Stimulated activated CD4-positive, alpha-beta T cell treated with anti-CD3 and anti-CD28 coated beads, Interleukin-15, amount 100 ng/mL, for 48 hours (primary cell): Measurements from ENCODE around the gene CIZ1.
A peak's percentile ranks its signal among the peaks of the same experiment; 100 is the strongest.
"Not testable (repeated sequence)": the region's sequence is repeated elsewhere in the genome, so short reads cannot be mapped to it uniquely, and the experiment has no call there.

ENCODE experiments used
- DNase-seq, 2 donors: peaks; one replicate each; pipeline ENCODE4 v3.0.0-alpha.2; 2020; ENCODE audit warnings: low read depth in 2 of 2

The CIZ1 gene

GRCh38 chr9:128145536-128145935, 45.8 kb downstream of the CIZ1 start:
- no peak for DNase-seq

GRCh38 chr9:128144239-128145181, 46.9 kb downstream of the CIZ1 start:
- DNase-seq = no peak

GRCh38 chr9:128143525-128144238, 47.7 kb downstream of the CIZ1 start:
- DNase-seq = no peak

- DNase-seq = no peak
These were observed 48.8 kb downstream of the CIZ1 start for GRCh38 chr9:128142596-128142995.

GRCh38 chr9:128142061-128142460, 49.3 kb downstream of the CIZ1 start:
- no peak for DNase-seq

GRCh38 chr9:128141604-128142003, 49.8 kb downstream of the CIZ1 start:
- DNase-seq = no peak

GRCh38 chr9:128139621-128140020, 51.8 kb downstream of the CIZ1 start:
- DNase-seq = no peak

GRCh38 chr9:128138001-128138400, 53.4 kb downstream of the CIZ1 start:
- DNase-seq = no peak

GRCh38 chr9:128136816-128137793, 54.3 kb downstream of the CIZ1 start:
- DNase-seq = no peak

- not testable (repeated sequence) for DNase-seq
These were observed 55.8 kb downstream of the CIZ1 start for GRCh38 chr9:128135561-128135960.

- DNase-seq = not testable (repeated sequence)
These were observed 59.2 kb downstream of the CIZ1 start for GRCh38 chr9:128132139-128132538.

GRCh38 chr9:128131346-128131745, 60.0 kb downstream of the CIZ1 start:
- DNase-seq = not testable (repeated sequence)

GRCh38 chr9:128130651-128131050, 60.7 kb downstream of the CIZ1 start:
- DNase-seq = not testable (repeated sequence)

GRCh38 chr9:128129976-128130590, 61.3 kb downstream of the CIZ1 start:
- peak in 1 of 2 donors; percentile 41 for DNase-seq

- DNase-seq = no peak
These were observed 62.4 kb downstream of the CIZ1 start for GRCh38 chr9:128128836-128129590.

GRCh38 chr9:128127990-128128835, 63.2 kb downstream of the CIZ1 start:
- peak; percentile 76 for DNase-seq

GRCh38 chr9:128127568-128127989, 63.8 kb downstream of the CIZ1 start, which contains the start of gene PTGES2:
PTGES2 (minus strand) TSS chr9:128127729; CDS start chr9:128127717, 12 bp downstream.
- DNase-seq = peak; percentile 51 to 78

GRCh38 chr9:128125580-128126354, 65.6 kb downstream of the CIZ1 start:
- DNase-seq = no peak
